Activated CD8-positive, alpha-beta memory T cell treated with anti-CD3 and anti-CD28 coated beads, Interleukin-2, amount 50 U/mL, for 4 hours (primary cell): Measurements from ENCODE around the gene GBF1.

Experiments used
- DNase-seq: peaks from one replicate; pipeline ENCODE4 v3.0.0-alpha.2; 2020

Gene GBF1

DNA sequence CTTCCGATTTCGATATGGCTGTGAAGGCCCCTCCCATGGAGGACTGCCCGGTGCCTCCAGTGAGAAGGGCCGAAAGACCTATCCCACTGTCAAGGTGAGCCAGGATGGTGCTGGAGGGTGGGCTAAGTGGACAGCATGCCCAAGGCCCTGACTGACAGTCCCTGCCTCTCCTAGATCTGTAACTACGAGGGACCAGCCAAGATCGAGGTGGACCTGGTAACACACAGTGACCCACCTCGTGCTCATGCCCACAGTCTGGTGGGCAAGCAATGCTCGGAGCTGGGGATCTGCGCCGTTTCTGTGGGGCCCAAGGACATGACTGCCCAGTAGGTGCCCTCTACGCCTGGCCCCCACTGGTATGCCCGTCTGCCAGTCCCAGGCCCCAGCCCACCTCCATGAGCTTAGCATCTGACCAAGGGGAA lies 151.4 kb downstream of the GBF1 start:
- no peak for DNase-seq

- no peak for DNase-seq
Measured at GRCh38 chr10:102397222-102398171, 152.2 kb downstream of the GBF1 start.

GRCh38 chr10:102398172-102399020 lies 153.1 kb downstream of the GBF1 start:
- no peak for DNase-seq

GRCh38 chr10:102399217-102400021 lies 154.1 kb downstream of the GBF1 start:
- DNase-seq = peak; percentile 88

DNA sequence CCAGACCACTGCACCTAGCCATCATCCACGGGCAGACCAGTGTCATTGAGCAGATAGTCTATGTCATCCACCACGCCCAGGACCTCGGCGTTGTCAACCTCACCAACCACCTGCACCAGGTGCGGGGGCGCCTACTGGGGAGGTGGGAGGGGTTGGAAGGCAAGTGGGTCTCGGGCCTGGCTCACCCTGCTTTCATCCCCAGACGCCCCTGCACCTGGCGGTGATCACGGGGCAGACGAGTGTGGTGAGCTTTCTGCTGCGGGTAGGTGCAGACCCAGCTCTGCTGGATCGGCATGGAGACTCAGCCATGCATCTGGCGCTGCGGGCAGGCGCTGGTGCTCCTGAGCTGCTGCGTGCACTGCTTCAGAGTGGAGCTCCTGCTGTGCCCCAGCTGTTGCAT lies 154.7 kb downstream of the GBF1 start:
- DNase-seq = no peak

GRCh38 chr10:102400598-102401341 lies 155.4 kb downstream of the GBF1 start:
- no peak for DNase-seq

GRCh38 chr10:102401342-102401654 lies 156.0 kb downstream of the GBF1 start:
- no peak for DNase-seq

DNA sequence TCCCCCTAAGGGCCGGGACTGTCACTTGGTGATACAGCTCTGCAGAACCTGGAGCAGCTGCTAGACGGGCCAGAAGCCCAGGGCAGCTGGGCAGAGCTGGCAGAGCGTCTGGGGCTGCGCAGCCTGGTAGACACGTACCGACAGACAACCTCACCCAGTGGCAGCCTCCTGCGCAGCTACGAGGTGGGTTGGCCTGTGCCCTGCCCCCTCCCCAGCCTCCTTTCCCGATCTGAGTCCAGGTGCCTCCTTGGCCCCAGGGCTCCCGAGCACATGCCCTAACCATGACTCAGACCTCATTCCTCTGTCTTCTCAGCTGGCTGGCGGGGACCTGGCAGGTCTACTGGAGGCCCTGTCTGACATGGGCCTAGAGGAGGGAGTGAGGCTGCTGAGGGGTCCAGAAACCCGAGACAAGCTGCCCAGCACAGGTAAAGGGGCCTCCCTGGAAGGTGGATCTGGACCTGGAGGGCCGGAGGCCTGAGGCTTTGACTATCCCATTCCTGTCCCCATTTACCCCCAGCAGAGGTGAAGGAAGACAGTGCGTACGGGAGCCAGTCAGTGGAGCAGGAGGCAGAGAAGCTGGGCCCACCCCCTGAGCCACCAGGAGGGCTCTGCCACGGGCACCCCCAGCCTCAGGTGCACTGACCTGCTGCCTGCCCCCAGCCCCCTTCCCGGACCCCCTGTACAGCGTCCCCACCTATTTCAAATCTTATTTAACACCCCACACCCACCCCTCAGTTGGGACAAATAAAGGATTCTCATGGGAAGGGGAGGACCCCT lies 156.6 kb downstream of the GBF1 start:
- no peak for DNase-seq

DNA sequence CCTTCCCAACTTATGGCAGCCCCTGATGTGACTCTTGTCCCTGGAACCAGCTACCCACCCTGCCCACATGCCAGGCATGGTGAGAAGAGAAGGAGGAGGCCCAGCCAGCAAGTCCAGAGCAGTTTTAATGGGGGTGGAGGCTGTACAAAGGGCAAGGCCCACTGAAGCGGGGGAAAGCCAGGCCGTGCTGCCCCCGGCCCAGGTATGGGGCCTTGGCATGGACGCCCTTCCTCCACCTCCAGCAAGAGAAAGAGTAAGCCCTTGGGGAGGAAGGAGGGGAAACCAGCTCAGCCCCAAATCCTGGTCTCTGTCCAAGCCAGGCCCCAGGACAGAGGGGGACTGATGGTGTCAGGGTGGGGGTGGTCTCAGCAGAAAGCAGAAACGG lies 157.2 kb downstream of the GBF1 start:
- DNase-seq = no peak

- no peak for DNase-seq
Measured at GRCh38 chr10:102403115-102403514, 157.8 kb downstream of the GBF1 start.

DNA sequence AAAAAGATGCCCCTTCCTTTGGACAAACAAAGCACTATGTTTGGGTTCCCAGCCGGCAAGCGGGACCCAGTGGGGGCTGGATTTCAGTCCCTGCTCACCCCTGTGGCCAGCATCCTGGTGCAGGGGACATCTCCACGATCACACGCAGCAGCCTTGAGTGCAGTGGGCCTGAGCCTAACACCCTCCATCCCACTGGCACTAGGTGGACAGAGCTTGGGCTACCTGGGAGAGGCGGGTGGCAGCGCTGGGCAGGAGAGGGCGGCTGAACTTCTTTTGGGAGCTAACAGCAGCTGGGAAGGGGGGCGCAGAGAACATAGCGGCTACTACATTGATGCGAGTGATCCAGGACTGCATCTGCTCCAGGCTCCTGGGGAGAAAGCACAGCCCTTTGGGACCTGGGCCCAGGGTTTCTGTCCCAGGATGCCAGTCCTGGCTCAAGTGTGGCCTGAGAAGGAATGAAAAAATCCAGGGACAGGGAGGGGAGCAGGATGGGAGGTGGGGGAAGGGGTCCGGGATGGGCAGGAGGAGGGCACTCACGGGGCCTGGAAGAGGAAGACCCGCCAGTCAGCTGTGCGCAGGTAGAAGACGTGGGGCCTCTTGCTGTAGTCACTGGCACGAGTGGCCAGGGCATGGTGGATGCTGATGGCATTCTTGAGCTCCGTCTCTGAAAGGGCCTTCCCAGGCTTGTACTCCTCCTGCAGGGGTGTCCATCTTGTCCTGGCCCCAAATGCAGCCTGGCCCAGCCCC lies 159.2 kb downstream of the GBF1 start:
- DNase-seq = no peak

GRCh38 chr10:102405108-102405571 lies 159.8 kb downstream of the GBF1 start:
- no peak for DNase-seq

- no peak for DNase-seq
Measured at GRCh38 chr10:102405632-102406031, 160.3 kb downstream of the GBF1 start.

- DNase-seq = no peak
Measured at GRCh38 chr10:102406815-102407214, 161.5 kb downstream of the GBF1 start.

DNA sequence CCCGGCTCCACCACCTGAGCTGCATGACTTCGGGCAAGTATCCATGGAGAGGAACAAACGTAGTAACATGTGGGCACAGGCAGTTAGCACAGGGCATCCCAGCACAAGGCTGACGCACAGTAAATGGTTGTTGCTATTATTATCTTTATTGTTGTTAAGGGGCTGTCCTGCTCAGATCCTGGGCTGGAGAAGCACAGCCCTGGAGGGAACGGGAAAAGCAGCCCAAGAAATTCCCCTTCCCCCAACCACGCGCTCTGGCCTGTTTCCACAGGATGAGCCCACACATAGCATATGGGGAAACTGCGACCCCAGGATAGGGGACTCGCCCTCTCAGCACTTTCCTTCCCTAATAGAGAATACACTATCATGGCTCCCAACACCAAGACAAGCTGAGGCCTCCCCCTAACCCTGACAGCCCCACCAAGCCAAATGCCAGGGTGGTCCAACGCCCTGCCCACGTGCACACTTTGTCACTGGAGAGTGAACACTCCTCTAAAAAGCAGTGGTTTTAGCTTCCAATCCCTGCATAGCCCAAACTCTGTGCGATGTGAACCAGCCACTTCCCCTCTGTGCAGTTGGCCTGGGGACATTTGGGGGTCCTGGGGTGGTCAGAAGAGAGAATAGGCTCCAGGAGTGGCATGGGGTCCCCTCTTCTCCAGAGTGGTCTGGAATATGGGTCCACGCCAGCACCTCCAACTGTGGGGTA lies 162.2 kb downstream of the GBF1 start:
- DNase-seq = no peak

DNA sequence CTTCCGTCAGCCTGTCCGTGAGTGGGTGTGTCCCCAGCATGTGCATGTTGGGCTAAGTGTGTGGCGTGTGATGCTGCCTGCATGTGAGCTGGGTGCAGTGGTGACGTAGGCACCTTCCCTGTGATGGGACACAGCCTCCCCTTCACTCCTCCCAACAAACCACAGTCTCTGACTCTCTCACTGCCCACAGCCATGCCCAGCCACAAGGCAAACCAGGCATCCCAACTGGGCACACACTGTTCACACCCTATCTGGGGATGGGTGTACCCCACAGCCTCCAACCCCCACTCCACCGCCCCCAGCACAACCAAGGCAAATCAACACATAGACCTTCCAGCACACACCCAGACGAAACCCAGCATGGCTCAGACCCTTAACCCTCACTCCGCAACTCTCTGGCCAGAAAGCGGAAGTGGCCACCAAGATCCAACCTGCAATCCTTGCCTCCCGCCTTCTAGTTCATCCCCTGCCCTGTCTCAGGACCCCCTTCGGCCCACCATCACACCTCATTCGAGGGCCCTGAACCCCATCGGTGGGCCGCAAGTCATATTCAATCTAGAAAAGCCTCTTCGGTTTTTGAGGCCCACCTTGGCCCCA lies 162.9 kb downstream of the GBF1 start:
- DNase-seq = no peak

- peak; percentile 85 for DNase-seq
Measured at GRCh38 chr10:102408728-102409603, 163.6 kb downstream of the GBF1 start.

DNA sequence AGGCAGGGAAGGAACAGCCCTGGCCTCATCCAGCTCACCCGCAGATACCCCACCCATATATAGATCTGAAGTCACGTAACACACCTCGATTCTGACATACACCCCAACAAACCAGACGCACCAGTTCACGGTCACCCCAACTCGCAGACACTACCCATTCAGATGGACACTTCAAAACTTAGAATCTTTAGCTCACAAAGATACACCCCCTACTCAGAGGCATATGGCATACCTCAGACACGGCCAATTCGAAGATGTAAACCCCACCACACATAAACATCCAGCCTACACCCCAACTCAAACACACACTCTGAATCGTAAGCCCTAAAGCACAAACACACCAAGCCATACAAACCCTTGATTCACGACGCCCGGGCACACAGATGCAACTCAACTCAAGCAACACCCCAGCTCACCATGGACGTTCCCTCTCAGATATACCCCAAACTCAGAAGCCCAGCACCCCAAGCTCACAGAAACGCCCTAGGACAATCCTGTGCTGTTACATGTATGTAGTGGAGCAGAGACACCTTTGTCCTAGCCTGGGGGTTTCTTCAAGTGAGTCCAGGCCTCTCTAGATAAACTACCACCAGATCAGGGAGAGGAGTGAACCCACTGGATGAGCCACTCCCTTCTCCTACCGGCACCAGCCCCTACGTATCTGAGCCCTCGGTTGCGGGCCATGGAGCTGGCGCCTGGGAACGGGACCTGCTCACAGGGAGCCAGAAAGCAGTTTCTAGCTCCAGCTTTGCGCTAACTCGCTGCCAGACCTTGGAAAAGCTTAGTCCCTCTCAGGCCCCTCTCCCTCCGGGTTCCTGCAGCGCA lies 164.5 kb downstream of the GBF1 start:
- no peak for DNase-seq
